HG02623 (cell line): ENCODE measurements around the gene AGPAT3.

ENCODE experiments used
- ATAC-seq: cut with Tn5 transposase; IDR thresholded peaks from one replicate; pipeline ENCODE4 v1.9.1; 2021; ENCODE audit warnings: moderate library complexity; ENCODE audit not compliant: unreplicated experiment

The AGPAT3 gene

GRCh38 chr21:43951911-43952703 is 87.1 kb downstream of the AGPAT3 start:
- ATAC-seq = no peak

- no peak for ATAC-seq
These were observed 88.0 kb downstream of the AGPAT3 start for GRCh38 chr21:43953021-43953420.

GRCh38 chr21:43954042-43954441 is 89.0 kb downstream of the AGPAT3 start:
- no peak for ATAC-seq

GRCh38 chr21:43954896-43955295 is 89.9 kb downstream of the AGPAT3 start:
- ATAC-seq = no peak

- ATAC-seq = no peak
These were observed 91.1 kb downstream of the AGPAT3 start for GRCh38 chr21:43956019-43956669.

- no peak for ATAC-seq
These were observed 91.6 kb downstream of the AGPAT3 start for GRCh38 chr21:43956670-43957035.

GRCh38 chr21:43957128-43957571 is 92.1 kb downstream of the AGPAT3 start:
- ATAC-seq = no peak

GRCh38 chr21:43957611-43958362 is 92.8 kb downstream of the AGPAT3 start:
- ATAC-seq = no peak

GRCh38 chr21:43958364-43959158 is 93.5 kb downstream of the AGPAT3 start:
- ATAC-seq = no peak

- ATAC-seq = no peak
These were observed 94.5 kb downstream of the AGPAT3 start for GRCh38 chr21:43959231-43960116.

GRCh38 chr21:43961382-43961909 is 96.4 kb downstream of the AGPAT3 start:
- no peak for ATAC-seq

- ATAC-seq = no peak
These were observed 101.0 kb downstream of the AGPAT3 start for GRCh38 chr21:43965911-43966585.

GRCh38 chr21:43966946-43967512 is 102.0 kb downstream of the AGPAT3 start:
- no peak for ATAC-seq

GRCh38 chr21:43967981-43968380 is 103.0 kb downstream of the AGPAT3 start:
- no peak for ATAC-seq

GRCh38 chr21:43968410-43969114 is 103.5 kb downstream of the AGPAT3 start:
- no peak for ATAC-seq

GRCh38 chr21:43969115-43969444 is 104.1 kb downstream of the AGPAT3 start:
- ATAC-seq = no peak

GRCh38 chr21:43970551-43970950 is 105.5 kb downstream of the AGPAT3 start:
- ATAC-seq = no peak
